Endothelial cell of umbilical vein (primary cell): ENCODE data around the gene LIN7B. TPM values are rescaled to one million over a fixed set of nuclear protein-coding genes. Genes with fewer than 3 reads are reported as not detected.
"Not testable (repeated sequence)": the region's sequence is repeated elsewhere in the genome, so short reads cannot be mapped to it uniquely, and the experiment has no call there.

Experiments
- BruUV-seq: library from RNA; stranded (reverse); fragments of 400-500 nt; replicated peaks from 2 replicates; lab custom pipeline; 2021; lab: Mats Ljungman, UMichigan
- CTCF ChIA-PET: fragments of 300-600, 350-600 bp; sonication (Branson Sonifier 250); formaldehyde crosslinking; loops from one replicate; lab custom pipeline; 2021; ENCODE audit warnings: antibody characterized with exemption, inconsistent platforms; lab: Charles Lee
- POLR2A ChIA-PET: fragments of 300-600, 350-600 bp; sonication (Branson Sonifier 250); formaldehyde crosslinking; loops from one replicate; lab custom pipeline; 2021; ENCODE audit warnings: antibody characterized with exemption, inconsistent platforms; lab: Charles Lee
- DNase-seq: peaks from one replicate; pipeline ENCODE4 v3.0.0-alpha.2; 2011; ENCODE audit warnings: low read depth, low spot score
- FAIRE-seq: peaks from 2 replicates; lab custom pipeline; 2011; peaks lifted over from hg19 to GRCh38; lab: Jason Lieb, UNC
- H2AFZ ChIP-seq: 2 replicates; pipeline ENCODE4 v1.6.0; 2012; ENCODE audit warnings: low read depth, low read length, control low read depth, inconsistent platforms
- H3K27ac ChIP-seq: 2 replicates; pipeline ENCODE4 v1.5.1; 2011; ENCODE audit warnings: low read depth, mild to moderate bottlenecking, control low read depth, low read length, moderate library complexity; ENCODE audit not compliant: insufficient read depth
- H3K27me3 ChIP-seq, 2 experiments: 2 replicates each; pipeline versions ENCODE4 v1.6.0 to v1.6.1; 2011; ENCODE audit warnings: low read length in 2 of 2, mixed read lengths in 1 of 2; ENCODE audit not compliant: control insufficient read depth in 2 of 2, insufficient read depth in 2 of 2
- H3K36me3 ChIP-seq, 2 experiments: 2 replicates in 1 of 2; 3 replicates in 1 of 2; pipeline ENCODE4 v1.5.1; 2011; ENCODE audit warnings: low read length in 2 of 2, mild to moderate bottlenecking in 1 of 2, moderate library complexity in 1 of 2; ENCODE audit not compliant: control insufficient read depth in 2 of 2, insufficient read depth in 2 of 2; ENCODE audit errors: extremely low read depth in 1 of 2
- H3K4me1 ChIP-seq: 3 replicates; pipeline ENCODE4 v1.5.1; 2011; ENCODE audit warnings: mild to moderate bottlenecking, low read length; ENCODE audit not compliant: control insufficient read depth, insufficient read depth; ENCODE audit errors: extremely low read depth
- H3K4me2 ChIP-seq: 2 replicates; pipeline ENCODE4 v1.6.1; 2011; ENCODE audit warnings: low read length, control low read depth, mixed read lengths; ENCODE audit not compliant: insufficient read depth
- H3K4me3 ChIP-seq, 3 experiments: fragments of 200-600 bp in 1 of 3; sonication (generic), shearing (Covaris generic) in 1 of 3; replicated peaks in 1 of 3; 2 replicates each; pipeline ENCODE4 v1.5.1; 2011 to 2016; ENCODE audit warnings: control low read depth in 3 of 3, low read length in 3 of 3, mild to moderate bottlenecking in 2 of 3, inconsistent platforms in 1 of 3, low read depth in 1 of 3, moderate library complexity in 1 of 3; ENCODE audit not compliant: insufficient read depth in 1 of 3
- H3K79me2 ChIP-seq: 2 replicates; pipeline ENCODE4 v1.6.0; 2012; ENCODE audit warnings: low read length, inconsistent platforms; ENCODE audit not compliant: control insufficient read depth, insufficient read depth
- H3K9ac ChIP-seq: replicated peaks from 2 replicates; pipeline ENCODE3; 2011; ENCODE audit warnings: low read length, control low read depth; ENCODE audit not compliant: insufficient read depth; ENCODE audit errors: extremely low read depth
- H3K9me1 ChIP-seq: replicated peaks from 3 replicates; pipeline ENCODE4 v1.6.0; 2011; ENCODE audit warnings: mild to moderate bottlenecking, low read length; ENCODE audit not compliant: control insufficient read depth, insufficient read depth; ENCODE audit errors: extremely low read depth
- H3K9me3 ChIP-seq: replicated peaks from 2 replicates; pipeline ENCODE4 v1.5.1; 2012; ENCODE audit warnings: low read length, inconsistent platforms; ENCODE audit not compliant: control insufficient read depth, insufficient read depth
- H4K20me1 ChIP-seq: replicated peaks from 2 replicates; pipeline ENCODE3; 2011; ENCODE audit warnings: mild to moderate bottlenecking, low read length; ENCODE audit not compliant: control insufficient read depth, insufficient read depth; ENCODE audit errors: extremely low read depth
- CTCF ChIP-seq, 2 donors: IDR thresholded peaks; 1 replicate in 1 of 2; 2 replicates in 1 of 2; pipeline ENCODE4 v1.5.1; 2011; ENCODE audit warnings: low read length in 2 of 2, mild to moderate bottlenecking in 2 of 2, moderate library complexity in 2 of 2, control low read depth in 1 of 2, inconsistent platforms in 1 of 2, low read depth in 1 of 2; ENCODE audit not compliant: insufficient read depth in 1 of 2; ENCODE audit errors: extremely low read depth in 1 of 2
- EZH2 ChIP-seq: IDR thresholded peaks from 2 replicates; pipeline ENCODE4 v1.6.1; 2012; ENCODE audit warnings: borderline replicate concordance, low read depth, mild to moderate bottlenecking, moderate library complexity, low read length, inconsistent platforms; ENCODE audit not compliant: severe bottlenecking
- FOS ChIP-seq: IDR thresholded peaks from 2 replicates; pipeline ENCODE4 v1.6.1; 2011; ENCODE audit warnings: mild to moderate bottlenecking, low read length, moderate library complexity, borderline replicate concordance; ENCODE audit not compliant: insufficient read depth
- GATA2 ChIP-seq: IDR thresholded peaks from 2 replicates; pipeline ENCODE4 v1.7.0; 2011; ENCODE audit warnings: low read depth, mild to moderate bottlenecking, moderate library complexity, mixed read lengths, low read length; ENCODE audit not compliant: insufficient read length, insufficient read depth
- JUN ChIP-seq: IDR thresholded peaks from 2 replicates; pipeline ENCODE4 v1.6.1; 2011; ENCODE audit warnings: borderline replicate concordance, low read depth; ENCODE audit not compliant: insufficient read length, insufficient read depth
- MAX ChIP-seq: IDR thresholded peaks from 2 replicates; pipeline ENCODE4 v1.6.1; 2011; ENCODE audit not compliant: insufficient read depth, insufficient read length
- MYC ChIP-seq: IDR thresholded peaks from one replicate; pipeline ENCODE4 v1.6.1; 2011; ENCODE audit warnings: mild to moderate bottlenecking, low read depth, low read length
- POLR2A ChIP-seq: IDR thresholded peaks from 2 replicates; pipeline ENCODE4 v1.6.1; 2012; ENCODE audit warnings: low read depth, mild to moderate bottlenecking, control low read depth, low read length
- POLR2AphosphoS5 ChIP-seq: IDR thresholded peaks from 2 replicates; pipeline ENCODE4 v1.6.1; 2012; ENCODE audit warnings: low read depth, mild to moderate bottlenecking, control low read depth, low read length, moderate library complexity; ENCODE audit not compliant: insufficient read depth
- dilution Hi-C: fragments of 300-500 bp; cut with MboI; formaldehyde crosslinking; loops from one replicate; pipeline ENCODE4 v1.15.0; 2019; ENCODE audit warnings: low sequenced_read_pairs; ENCODE audit not compliant: extremely low pct_ligation_motif_present
- intact Hi-C: fragments of 100-400 bp; cut with micrococcal nuclease; formaldehyde crosslinking; loops from one replicate; pipeline ENCODE4 v1.10.0; 2022
- polyA plus RNA-seq, 4 experiments: library from polyadenylated mRNA; depleted of rRNA in 3 of 4; stranded (reverse) in 3 of 4; unstranded in 1 of 4; fragments of >200 nt; gene quantifications; 2 replicates each; pipeline versions ENCODE4 v1.2.1 to v1.2.3, GENCODE V29; 2011 to 2012; ENCODE audit warnings: missing spikeins in 1 of 4
- total RNA-seq: library from RNA; stranded (reverse); gene quantifications from 2 replicates; pipeline ENCODE4 v1.2.3, GENCODE V29; 2021

Gene LIN7B
- total and polyA plus RNA-seq, 2 donors (not counting 3 experiments of a cell fraction or from before 2014, with no cell fraction given) = 2.2 to 4.2 TPM

GRCh38 chr19:49120868-49121267 lies 6.7 kb downstream of the LIN7B start:
- Histone ChIP-seq H3K79me2 (no peaks in the 10 kb centered on the region), H3K4me1 (peaks cover 9% of the 10 kb centered on the region), H3K36me3 (no peaks in the 10 kb centered on the region), H3K27ac (no peak overlapping the region), H2AFZ (no peak overlapping the region), H3K9me1 (no peaks in the 10 kb centered on the region), H3K9ac (no peak overlapping the region), H4K20me1 (no peaks in the 10 kb centered on the region), H3K9me3 (no peaks in the 10 kb centered on the region), H3K27me3 (peaks cover 7 to 8% of the 10 kb centered on the region in 2 experiments), H3K4me3 (no peak overlapping the region), H3K4me2 (no peak overlapping the region)
- TF ChIP-seq JUN (no peak), POLR2A (no peak), FOS (no peak), MYC (no peak), GATA2 (no peak), CTCF (IDR thresholded peaks at IDR 0.05; ENCODE audit: extremely low read depth in 1 of 2, insufficient read depth in 1 of 2, low read depth in 1 of 2, low read length in 2 of 2) (no peak), MAX (no peak), POLR2AphosphoS5 (no peak), EZH2 (no peak)
- intact Hi-C loops (no loop called here), dilution Hi-C loops (no loop called here)
- DNase-seq (no peak), FAIRE-seq (no peak)
- ChIA-PET POLR2A (no interaction called here), CTCF (interaction anchor here (1.0 to 2.7 kb wide), 7 partner anchors 15 to 87 kb away, joined by 3 to 13 read pairs (median 6); no protein-coding TSS in a partner anchor)
- BruUV-seq = no TSS peak

- H3K9me3 ChIP-seq, H3K4me1 ChIP-seq, H3K4me2 ChIP-seq, intact Hi-C loops, H3K9me1 ChIP-seq, H3K27ac ChIP-seq, dilution Hi-C loops, H4K20me1 ChIP-seq, POLR2A ChIA-PET, FAIRE-seq, BruUV-seq, H3K27me3 ChIP-seq, H3K79me2 ChIP-seq, DNase-seq, H3K36me3 ChIP-seq, H2AFZ ChIP-seq, H3K4me3 ChIP-seq, H3K9ac ChIP-seq: not testable (repeated sequence)
- CTCF ChIA-PET = interaction anchor here (2.6 to 2.7 kb wide), 2 partner anchors 24 to 25 kb away, joined by 9 to 13 read pairs; no protein-coding TSS in a partner anchor
Measured at GRCh38 chr19:49121841-49122240, 7.7 kb downstream of the LIN7B start.

GRCh38 chr19:49123285-49123684 lies 9.1 kb downstream of the LIN7B start:
- H4K20me1 ChIP-seq, DNase-seq, H3K4me2 ChIP-seq, H3K9me3 ChIP-seq, H3K9me1 ChIP-seq, BruUV-seq, H3K36me3 ChIP-seq, H3K4me3 ChIP-seq, FAIRE-seq, H3K79me2 ChIP-seq, H3K4me1 ChIP-seq, H3K27me3 ChIP-seq, intact Hi-C loops, dilution Hi-C loops, H3K9ac ChIP-seq, POLR2A ChIA-PET, H2AFZ ChIP-seq, H3K27ac ChIP-seq: not testable (repeated sequence)
- CTCF ChIA-PET = interaction anchor here (0.6 to 0.7 kb wide), 2 partner anchors 25 to 62 kb away, joined by 3 to 4 read pairs; no protein-coding TSS in a partner anchor
